WERI-Rb-1 (cell line): ENCODE measurements around the gene FBRSL1.

Experiments used
- DNase-seq: peaks from one replicate; pipeline ENCODE4 v3.0.0-alpha.2; 2020
- H3K27ac ChIP-seq: fragments of 250-450 bp; sonication (Bioruptor Pico); 2 replicates; pipeline ENCODE4 v1.5.1; 2020; ENCODE audit warnings: mild to moderate bottlenecking, moderate library complexity
- H3K27me3 ChIP-seq: fragments of 250-450 bp; sonication (Bioruptor Pico); 2 replicates; pipeline ENCODE4 v1.5.1; 2021; ENCODE audit warnings: mild to moderate bottlenecking, low read depth, moderate library complexity; ENCODE audit not compliant: insufficient read depth, severe bottlenecking
- H3K36me3 ChIP-seq: fragments of 250-450 bp; sonication (Bioruptor Pico); 2 replicates; pipeline ENCODE4 v1.5.1; 2020; ENCODE audit warnings: mild to moderate bottlenecking, moderate library complexity
- H3K4me3 ChIP-seq: 2 replicates; pipeline ENCODE4 v1.5.1; 2011; ENCODE audit warnings: low read depth, mild to moderate bottlenecking, control low read depth, low read length
- H3K9me3 ChIP-seq: fragments of 250-450 bp; sonication (Bioruptor Pico); 2 replicates; pipeline ENCODE4 v1.5.1; 2021; ENCODE audit warnings: mild to moderate bottlenecking, moderate library complexity; ENCODE audit not compliant: severe bottlenecking
- TF ChIP-seq, protein P1 (sequence below): IDR thresholded peaks from 2 replicates; pipeline ENCODE4 v1.5.1; 2011; ENCODE audit warnings: low read depth, mild to moderate bottlenecking, control low read depth, inconsistent platforms, low read length

FBRSL1 gene

DNA sequence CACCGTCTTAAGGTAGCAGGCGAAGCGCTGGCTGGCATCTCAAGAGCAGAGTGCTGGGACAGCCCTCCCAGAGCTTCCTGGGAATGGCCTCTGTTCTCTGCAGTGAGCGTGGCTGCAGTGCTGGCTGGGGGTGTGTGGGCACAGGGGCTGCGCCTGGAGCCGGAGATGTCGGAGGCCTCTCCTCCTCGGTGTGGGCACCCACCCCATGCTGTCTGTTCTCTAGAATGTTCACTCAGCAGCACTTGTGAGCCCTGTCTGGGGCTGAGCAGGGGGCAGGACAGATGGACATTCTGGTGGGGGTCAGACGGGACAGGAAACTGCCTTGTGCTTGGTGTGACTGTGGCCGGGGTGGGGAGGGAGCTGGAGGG is 15.9 kb downstream of the FBRSL1 start:
- DNase-seq: no peak
- H3K4me3 ChIP-seq: no peak overlapping the region
- peaks cover 19% of the 10 kb centered on the region for H3K36me3 ChIP-seq
- no peaks in the 10 kb centered on the region for H3K27me3 ChIP-seq
- H3K9me3 ChIP-seq: no peaks in the 10 kb centered on the region
- peak overlapping the region; percentile 89 for H3K27ac ChIP-seq
- TF ChIP-seq, protein P1, sequence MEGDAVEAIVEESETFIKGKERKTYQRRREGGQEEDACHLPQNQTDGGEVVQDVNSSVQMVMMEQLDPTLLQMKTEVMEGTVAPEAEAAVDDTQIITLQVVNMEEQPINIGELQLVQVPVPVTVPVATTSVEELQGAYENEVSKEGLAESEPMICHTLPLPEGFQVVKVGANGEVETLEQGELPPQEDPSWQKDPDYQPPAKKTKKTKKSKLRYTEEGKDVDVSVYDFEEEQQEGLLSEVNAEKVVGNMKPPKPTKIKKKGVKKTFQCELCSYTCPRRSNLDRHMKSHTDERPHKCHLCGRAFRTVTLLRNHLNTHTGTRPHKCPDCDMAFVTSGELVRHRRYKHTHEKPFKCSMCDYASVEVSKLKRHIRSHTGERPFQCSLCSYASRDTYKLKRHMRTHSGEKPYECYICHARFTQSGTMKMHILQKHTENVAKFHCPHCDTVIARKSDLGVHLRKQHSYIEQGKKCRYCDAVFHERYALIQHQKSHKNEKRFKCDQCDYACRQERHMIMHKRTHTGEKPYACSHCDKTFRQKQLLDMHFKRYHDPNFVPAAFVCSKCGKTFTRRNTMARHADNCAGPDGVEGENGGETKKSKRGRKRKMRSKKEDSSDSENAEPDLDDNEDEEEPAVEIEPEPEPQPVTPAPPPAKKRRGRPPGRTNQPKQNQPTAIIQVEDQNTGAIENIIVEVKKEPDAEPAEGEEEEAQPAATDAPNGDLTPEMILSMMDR: no peak

- H3K27me3 ChIP-seq: no peaks in the 10 kb centered on the region
- H3K27ac ChIP-seq: peak overlapping the region; percentile 89
- H3K36me3 ChIP-seq: peaks cover 19% of the 10 kb centered on the region
- TF ChIP-seq, protein P1: no peak
- no peaks in the 10 kb centered on the region for H3K9me3 ChIP-seq
- H3K4me3 ChIP-seq: peak overlapping the region; percentile 33
- DNase-seq: peak; percentile 96
Measured at GRCh38 chr12:132506328-132507160, 16.6 kb downstream of the FBRSL1 start.

DNA sequence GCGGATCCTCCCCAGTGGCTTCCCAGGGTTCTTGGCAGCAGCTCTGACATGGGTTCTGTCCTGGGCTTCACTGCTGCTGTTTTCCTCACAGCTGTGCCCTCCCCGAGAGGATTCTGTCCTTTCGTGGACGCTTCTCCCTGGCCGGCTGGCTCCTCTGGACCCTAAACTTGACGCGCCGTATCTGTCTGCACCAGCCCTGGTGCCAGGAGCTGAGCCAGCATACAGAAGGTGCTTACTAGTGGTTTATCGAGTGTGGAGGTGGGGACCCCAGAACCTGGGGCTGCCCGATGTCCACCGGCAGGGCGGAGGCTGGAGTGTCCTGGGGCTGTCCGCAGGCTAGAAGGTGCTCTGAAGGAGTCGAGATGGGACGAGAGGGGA is 17.2 kb downstream of the FBRSL1 start:
- Histone ChIP-seq H3K27ac (peak overlapping the region; percentile 89), H3K27me3 (no peaks in the 10 kb centered on the region), H3K4me3 (peak overlapping the region; percentile 32), H3K36me3 (peaks cover 21% of the 10 kb centered on the region), H3K9me3 (no peaks in the 10 kb centered on the region)
- no peak for DNase-seq
- TF ChIP-seq, protein P1: no peak

DNA sequence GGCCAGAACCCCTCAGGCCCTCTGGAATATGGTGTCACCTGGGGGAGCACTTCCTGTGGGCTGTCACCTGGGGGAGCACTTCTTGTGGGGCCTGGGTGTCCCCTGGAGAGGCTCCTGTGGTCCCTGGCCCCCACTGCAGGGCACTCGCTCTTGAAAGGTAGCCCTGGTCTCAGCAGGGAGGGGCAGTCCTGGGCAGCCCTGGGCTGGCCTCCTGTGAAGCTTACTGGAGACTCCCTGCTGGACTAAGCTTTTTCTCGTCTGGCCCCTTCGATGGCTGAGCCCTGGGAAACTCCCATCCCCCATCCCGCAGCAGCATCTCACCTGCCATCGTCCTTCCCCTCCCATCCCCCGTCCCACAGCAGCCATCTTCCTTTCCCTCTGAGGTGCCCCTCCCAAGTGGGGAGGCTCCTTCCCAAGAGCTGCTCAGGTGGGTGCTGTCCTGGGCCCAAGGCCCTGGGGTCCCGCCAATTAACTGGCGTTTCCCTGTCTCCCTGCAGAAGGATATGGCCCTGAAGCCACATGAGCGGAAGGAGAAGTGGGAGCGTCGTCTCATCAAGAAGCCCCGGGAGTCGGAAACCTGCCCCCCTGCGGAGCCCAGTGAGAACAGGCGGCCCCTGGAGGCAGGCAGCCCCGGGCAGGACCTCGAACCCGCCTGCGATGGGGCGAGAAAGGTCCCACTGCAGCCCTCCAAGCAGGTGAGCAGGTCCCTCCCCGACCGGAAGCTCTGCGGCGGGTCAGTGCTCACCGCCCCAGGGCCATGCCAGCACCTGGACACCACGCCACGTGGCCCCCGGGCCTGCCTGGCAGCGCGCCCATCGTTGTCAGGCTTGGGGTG is 17.9 kb downstream of the FBRSL1 start:
- no peaks in the 10 kb centered on the region for H3K27me3 ChIP-seq
- H3K36me3 ChIP-seq: peaks cover 25% of the 10 kb centered on the region
- DNase-seq: peak; percentile 80
- H3K27ac ChIP-seq: peak overlapping the region; percentile 89
- TF ChIP-seq, protein P1: peak; percentile 44; the same call in 1 of the 2 replicates
- peak overlapping the region; percentile 32; the same call in 1 of the 2 replicates for H3K4me3 ChIP-seq
- H3K9me3 ChIP-seq: no peaks in the 10 kb centered on the region

DNA sequence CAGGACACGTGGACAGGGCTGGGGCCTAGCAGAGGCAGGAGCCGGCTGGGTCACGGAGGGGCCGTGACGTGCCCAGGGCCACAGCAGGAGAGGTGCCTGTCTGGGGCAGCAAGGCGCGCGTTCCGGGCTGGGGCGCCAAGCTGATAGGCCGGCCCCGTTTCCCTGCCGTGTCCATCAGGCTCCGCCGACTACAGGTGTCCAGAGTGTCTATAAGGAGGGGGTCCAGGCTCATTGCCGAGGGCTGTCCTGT is 18.5 kb downstream of the FBRSL1 start:
- TF ChIP-seq, protein P1: no peak
- H3K4me3 ChIP-seq: no peak overlapping the region
- peaks cover 25% of the 10 kb centered on the region for H3K36me3 ChIP-seq
- peak overlapping the region; percentile 89 for H3K27ac ChIP-seq
- DNase-seq: no peak
- H3K9me3 ChIP-seq: no peaks in the 10 kb centered on the region
- no peaks in the 10 kb centered on the region for H3K27me3 ChIP-seq
